Thymus (tissue), 11 donors: ENCODE measurements around the gene TMPRSS15. TPM values are rescaled to one million over a fixed set of nuclear protein-coding genes. Genes with fewer than 3 reads are reported as not detected.
A peak's percentile ranks its signal among the peaks of the same experiment; 100 is the strongest.

ENCODE experiments used
- DNase-seq, 9 donors: peaks; one replicate each; pipeline ENCODE4 v3.0.0-alpha.2; 2013; ENCODE audit warnings: low spot score in 9 of 9, low read depth in 6 of 9, missing footprints in 1 of 9
- H3K27ac ChIP-seq, 2 donors: one replicate each; pipeline ENCODE4 v1.5.1; 2013; ENCODE audit warnings: control low read depth in 1 of 2, low read depth in 1 of 2, low read length in 1 of 2, mild to moderate bottlenecking in 1 of 2, moderate library complexity in 1 of 2
- H3K27me3 ChIP-seq, 2 donors: one replicate each; pipeline ENCODE4 v1.5.1; 2013; ENCODE audit warnings: low read length in 1 of 2; ENCODE audit not compliant: control insufficient read depth in 2 of 2, insufficient read depth in 1 of 2
- H3K36me3 ChIP-seq, 2 donors: one replicate each; pipeline ENCODE4 v1.5.1; 2013; ENCODE audit warnings: low read length in 1 of 2, mild to moderate bottlenecking in 1 of 2, moderate library complexity in 1 of 2; ENCODE audit not compliant: control insufficient read depth in 2 of 2, insufficient read depth in 2 of 2
- H3K4me1 ChIP-seq, 2 donors: one replicate each; pipeline ENCODE4 v1.5.1; 2013; ENCODE audit warnings: low read length in 2 of 2; ENCODE audit not compliant: control insufficient read depth in 2 of 2, insufficient read depth in 2 of 2
- H3K4me3 ChIP-seq, 2 donors: one replicate each; pipeline ENCODE4 v1.5.1; 2013; ENCODE audit warnings: low read length in 2 of 2, control low read depth in 1 of 2, mild to moderate bottlenecking in 1 of 2
- H3K9me3 ChIP-seq, 2 donors: one replicate each; pipeline ENCODE4 v1.5.1; 2013; ENCODE audit warnings: low read length in 1 of 2, mild to moderate bottlenecking in 1 of 2; ENCODE audit not compliant: control insufficient read depth in 2 of 2, insufficient read depth in 1 of 2
- WGBS: extraction: QIAGEN DNeasy Blood & Tissue Kit; methylation state at CpG from one replicate; pipeline ENCODE4 v1.1.7; 2013; 5-methylcytosine and 5-hydroxymethylcytosine counted together
- polyA plus RNA-seq: library from polyadenylated mRNA; stranded (reverse); fragments of 200-250 nt; gene quantifications from one replicate; pipeline ENCODE4 v1.2.3, GENCODE V29; 2013
- total RNA-seq: library from RNA; stranded (reverse); fragments of 120-200 nt; gene quantifications from one replicate; pipeline ENCODE4 v1.2.4, GENCODE V29; 2013
- donor health status: healthy.

The TMPRSS15 gene
- total and polyA plus RNA-seq, 2 donors, result under 0.01 to 0.02 TPM

- peak in 2 of 9 donors; percentile 1 to 10 for DNase-seq
- Histone ChIP-seq H3K27me3 (no peaks in the 10 kb centered on the region), H3K27ac (no peak overlapping the region), H3K36me3 (no peaks in the 10 kb centered on the region), H3K4me3 (no peak overlapping the region), H3K9me3 (no peaks in the 10 kb centered on the region), H3K4me1 (no peaks in the 10 kb centered on the region)
- WGBS, result 38% methylated on average over 4 of the region's 4 CpGs
Measured at GRCh38 chr21:18369115-18369514, 34.5 kb downstream of the TMPRSS15 start.

GRCh38 chr21:18368205-18368604, 35.4 kb downstream of the TMPRSS15 start:
- no peak for DNase-seq
- no peaks in the 10 kb centered on the region for H3K9me3 ChIP-seq
- no peak overlapping the region for H3K4me3 ChIP-seq
- no peaks in the 10 kb centered on the region for H3K36me3 ChIP-seq
- H3K27me3 ChIP-seq, result no peaks in the 10 kb centered on the region
- WGBS, result 81% methylated on average over 6 of the region's 6 CpGs
- no peak overlapping the region for H3K27ac ChIP-seq
- no peaks in the 10 kb centered on the region for H3K4me1 ChIP-seq

DNA sequence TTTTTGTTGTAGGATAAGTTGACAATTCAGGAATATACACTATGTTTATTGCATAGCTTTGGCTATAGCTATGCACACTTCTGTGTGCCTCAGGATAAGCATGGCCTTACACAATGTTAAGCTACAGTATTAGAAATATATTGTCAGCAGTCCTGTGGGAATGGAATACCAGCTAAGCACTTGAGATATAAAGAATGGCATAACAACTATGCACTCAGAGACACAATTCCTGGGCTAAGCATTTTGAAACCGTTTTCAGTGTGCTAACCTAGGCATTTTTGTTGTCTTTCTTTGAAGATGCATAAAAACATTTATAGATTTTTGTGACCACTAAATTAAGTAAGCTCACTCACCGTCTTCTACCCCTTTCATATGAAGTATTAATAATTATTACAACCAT, 46.8 kb downstream of the TMPRSS15 start:
- Histone ChIP-seq H3K4me3 (no peak overlapping the region), H3K9me3 (no peaks in the 10 kb centered on the region), H3K4me1 (no peaks in the 10 kb centered on the region), H3K36me3 (no peaks in the 10 kb centered on the region), H3K27ac (no peak overlapping the region), H3K27me3 (no peaks in the 10 kb centered on the region)
- no peak for DNase-seq
- WGBS, result 89% methylated on average over 2 of the region's 2 CpGs

GRCh38 chr21:18354947-18355346, 48.6 kb downstream of the TMPRSS15 start:
- Histone ChIP-seq H3K36me3 (no peaks in the 10 kb centered on the region), H3K27me3 (no peaks in the 10 kb centered on the region), H3K27ac (no peak overlapping the region), H3K9me3 (no peaks in the 10 kb centered on the region), H3K4me1 (no peaks in the 10 kb centered on the region), H3K4me3 (no peak overlapping the region)
- 94% methylated on average over 1 of the region's 1 CpG for WGBS
- no peak for DNase-seq

- no peaks in the 10 kb centered on the region for H3K36me3 ChIP-seq
- no peaks in the 10 kb centered on the region for H3K4me1 ChIP-seq
- no peaks in the 10 kb centered on the region for H3K9me3 ChIP-seq
- WGBS, result 73% methylated on average over 2 of the region's 2 CpGs
- no peaks in the 10 kb centered on the region for H3K27me3 ChIP-seq
- H3K27ac ChIP-seq, result no peak overlapping the region
- no peak for DNase-seq
- H3K4me3 ChIP-seq, result no peak overlapping the region
Measured at GRCh38 chr21:18350216-18350615, 53.4 kb downstream of the TMPRSS15 start.

DNA sequence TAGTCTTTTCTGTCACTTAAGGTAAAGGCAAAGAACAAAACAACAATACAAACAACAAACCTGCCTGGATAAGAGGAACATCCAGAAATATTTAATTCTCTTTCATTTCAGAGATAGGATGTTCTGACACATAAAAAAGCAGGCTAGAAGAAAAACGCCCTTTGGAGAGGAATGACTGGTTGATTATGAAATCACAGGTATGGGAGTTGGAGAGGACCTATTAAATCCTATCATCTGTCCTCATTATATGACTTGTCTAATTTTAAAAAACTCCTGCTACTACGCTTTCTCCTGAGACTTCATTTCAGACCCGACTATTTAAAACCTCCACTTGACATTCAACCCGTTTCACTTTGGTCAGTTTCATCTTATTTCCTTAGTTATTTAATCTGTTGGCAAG, 54.1 kb downstream of the TMPRSS15 start:
- DNase-seq, result no peak
- Histone ChIP-seq H3K27me3 (no peaks in the 10 kb centered on the region), H3K27ac (no peak overlapping the region), H3K9me3 (no peaks in the 10 kb centered on the region), H3K4me3 (no peak overlapping the region), H3K36me3 (no peaks in the 10 kb centered on the region), H3K4me1 (no peaks in the 10 kb centered on the region)
- 90% methylated on average over 4 of the region's 4 CpGs for WGBS

DNA sequence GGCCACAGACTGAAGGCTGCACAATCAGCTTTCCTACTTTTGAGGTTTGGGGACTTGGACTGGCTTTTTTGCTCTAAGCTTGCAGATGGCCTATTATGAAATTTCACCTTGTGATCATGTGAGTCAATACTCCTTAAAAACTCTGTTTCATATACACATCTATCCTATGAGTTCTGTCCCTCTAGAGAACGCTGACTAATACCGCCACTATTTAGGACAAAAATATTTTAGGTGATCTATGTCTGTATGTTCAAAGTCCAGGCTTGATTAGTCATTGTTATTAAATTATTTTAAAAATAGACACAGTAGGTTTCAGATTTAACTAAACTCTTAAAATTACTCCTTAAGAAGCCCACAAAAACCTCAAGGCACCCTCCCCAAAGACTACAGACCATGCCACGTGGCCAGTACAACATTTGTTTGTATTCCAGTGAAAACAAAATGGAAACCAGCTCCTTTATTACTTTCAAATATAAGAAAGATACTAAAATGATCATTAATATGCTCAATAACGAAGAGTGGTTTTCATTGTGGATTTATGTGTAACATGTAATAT, 63.1 kb downstream of the TMPRSS15 start:
- H3K9me3 ChIP-seq, result no peaks in the 10 kb centered on the region
- DNase-seq, result no peak
- H3K36me3 ChIP-seq, result no peaks in the 10 kb centered on the region
- no peaks in the 10 kb centered on the region for H3K27me3 ChIP-seq
- H3K4me3 ChIP-seq, result no peak overlapping the region
- H3K27ac ChIP-seq, result no peak overlapping the region
- no peaks in the 10 kb centered on the region for H3K4me1 ChIP-seq
- 83% methylated on average over 4 of the region's 4 CpGs for WGBS

DNA sequence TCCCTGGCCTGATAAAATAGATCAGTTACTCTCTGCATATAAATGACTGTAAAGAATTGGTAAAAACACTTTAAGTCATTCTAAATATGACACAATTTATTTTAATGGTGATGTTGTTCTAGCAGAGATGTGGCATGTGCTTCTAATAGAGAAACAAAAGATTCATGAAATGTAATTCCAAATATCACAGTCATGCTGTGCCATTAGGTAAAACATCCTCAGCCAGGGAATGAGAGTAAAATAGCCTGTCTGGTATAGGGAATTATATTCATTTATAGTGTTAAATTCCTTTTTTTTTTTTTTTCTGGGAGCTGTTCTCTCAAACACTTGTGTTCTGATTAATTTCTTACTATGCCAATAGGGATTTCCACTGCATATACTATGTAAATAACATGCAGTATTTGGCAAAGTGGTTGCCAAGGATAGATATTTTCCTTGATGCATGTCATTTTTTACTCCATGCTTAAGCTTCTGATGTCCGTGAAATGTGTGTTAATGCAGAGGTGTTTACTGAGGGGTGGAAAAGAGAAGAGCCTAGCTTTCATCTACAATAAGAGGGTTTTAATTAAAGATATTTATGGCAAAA, 67.8 kb downstream of the TMPRSS15 start:
- no peaks in the 10 kb centered on the region for H3K27me3 ChIP-seq
- no peaks in the 10 kb centered on the region for H3K9me3 ChIP-seq
- no peaks in the 10 kb centered on the region for H3K36me3 ChIP-seq
- WGBS, result 93% methylated on average over 1 of the region's 1 CpG
- H3K4me3 ChIP-seq, result no peak overlapping the region
- H3K27ac ChIP-seq, result no peak overlapping the region
- DNase-seq, result no peak
- no peaks in the 10 kb centered on the region for H3K4me1 ChIP-seq

GRCh38 chr21:18334066-18334465, 69.5 kb downstream of the TMPRSS15 start:
- H3K4me1 ChIP-seq, result no peaks in the 10 kb centered on the region
- H3K9me3 ChIP-seq, result no peaks in the 10 kb centered on the region
- WGBS, result 97% methylated on average over 1 of the region's 1 CpG
- DNase-seq, result no peak
- H3K4me3 ChIP-seq, result no peak overlapping the region
- H3K27me3 ChIP-seq, result no peaks in the 10 kb centered on the region
- H3K36me3 ChIP-seq, result no peaks in the 10 kb centered on the region
- H3K27ac ChIP-seq, result no peak overlapping the region
